ENCODE results near the gene NUP188. TPM values are rescaled to one million over a fixed set of nuclear protein-coding genes. Genes with fewer than 3 reads are reported as not detected.

NUP188 gene
- total and polyA plus RNA-seq, 2 of the 13 experiments (the other 11 are each of a cell fraction or from before 2014, with no cell fraction given): 28.0 to 38.5 TPM

DNA sequence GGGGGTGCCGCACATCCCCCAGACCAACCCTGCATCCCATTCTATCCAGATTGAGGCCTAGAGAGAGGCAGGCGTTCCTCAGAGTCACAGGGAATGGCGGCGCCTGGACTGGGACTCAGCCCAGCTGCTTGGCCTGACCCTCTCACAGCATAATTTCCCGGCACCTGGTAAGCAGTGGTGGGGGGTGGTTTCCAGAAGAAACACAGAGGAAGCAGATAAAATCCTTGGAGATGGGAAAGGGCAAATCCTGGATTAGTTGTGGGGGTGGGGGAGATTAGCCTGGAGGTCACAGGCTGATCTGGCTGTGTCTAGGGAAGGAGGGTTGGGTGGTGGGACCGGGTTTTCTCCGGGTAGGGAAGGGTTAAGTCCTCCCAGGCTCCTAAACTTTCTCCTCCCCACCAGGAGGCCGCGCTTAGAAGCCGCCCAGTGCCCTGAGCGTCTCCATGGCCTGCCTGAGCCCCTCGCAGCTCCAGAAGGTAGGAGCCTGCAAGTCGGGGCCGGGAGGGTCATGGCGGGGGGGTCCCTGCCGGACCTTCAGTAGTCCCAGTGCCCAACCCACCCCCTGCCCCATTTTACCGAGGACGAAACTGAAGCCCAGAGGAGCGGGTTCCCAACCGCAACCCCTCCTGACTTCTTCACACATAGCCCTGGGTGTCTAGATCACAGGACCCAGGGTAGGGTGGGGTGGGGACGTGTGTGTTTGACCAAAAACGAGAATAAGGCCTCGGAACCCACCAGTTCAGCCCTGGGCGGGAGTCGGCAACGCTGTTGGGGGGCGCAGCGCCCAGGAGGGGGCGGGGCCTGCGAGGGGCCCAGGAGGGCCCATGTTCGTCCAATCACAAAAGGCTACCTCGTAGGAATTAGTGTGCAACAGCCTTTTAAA, 25.4 kb upstream of the NUP188 start (continued):
- TF ChIP-seq ZSCAN29 (CRISPR knock-in tag; conservative IDR thresholded peaks at IDR 0.05) (no peak), ZNF513 (CRISPR knock-in tag; conservative IDR thresholded peaks at IDR 0.05) (no peak), ZNF160 (CRISPR knock-in tag; IDR thresholded peaks at IDR 0.05) (peak; percentile 39; the same call in 1 of the 2 replicates), RXRB (CRISPR knock-in tag; IDR thresholded peaks at IDR 0.05; ENCODE audit: borderline replicate concordance) (no peak), TEAD2 (CRISPR knock-in tag; IDR thresholded peaks at IDR 0.05) (no peak), HDAC6 (IDR thresholded peaks at IDR 0.05; ENCODE audit: low read depth, low read length) (no peak), BCLAF1 (IDR thresholded peaks at IDR 0.05) (no peak), ZNF205 (CRISPR knock-in tag; IDR thresholded peaks at IDR 0.05) (no peak), ZNF350 (CRISPR knock-in tag; IDR thresholded peaks at IDR 0.05; ENCODE audit: borderline replicate concordance, low read depth) (0 out of 2 replicates have a peak, but pooled peaks have one; percentile 33), WIZ (CRISPR knock-in tag; IDR thresholded peaks at IDR 0.05) (no peak), HNRNPLL (IDR thresholded peaks at IDR 0.05; ENCODE audit: low read depth, low read length, poor library complexity, severe bottlenecking) (peak; percentile 32), SRSF1 (optimal IDR thresholded peaks at IDR 0.05; ENCODE audit: low read depth, low read length) (peak; percentile 46), ZFP90 (CRISPR knock-in tag; IDR thresholded peaks at IDR 0.05; ENCODE audit: borderline replicate concordance) (0 out of 2 replicates have a peak, but pooled peaks have one; percentile 21), ZNF547 (CRISPR knock-in tag; IDR thresholded peaks at IDR 0.05) (no peak), ZNF136 (CRISPR knock-in tag; IDR thresholded peaks at IDR 0.05; ENCODE audit: low read depth) (no peak), ZBTB39 (CRISPR knock-in tag; IDR thresholded peaks at IDR 0.05) (no peak), KAT7 (CRISPR knock-in tag; IDR thresholded peaks at IDR 0.05; ENCODE audit: borderline replicate concordance) (0 out of 2 replicates have a peak, but pooled peaks have one; percentile 55), ZNF143 (CRISPR knock-in tag; IDR thresholded peaks at IDR 0.05) (no peak), MTERF4 (CRISPR knock-in tag; IDR thresholded peaks at IDR 0.05) (no peak)
- TF ChIP-seq, protein P1, sequence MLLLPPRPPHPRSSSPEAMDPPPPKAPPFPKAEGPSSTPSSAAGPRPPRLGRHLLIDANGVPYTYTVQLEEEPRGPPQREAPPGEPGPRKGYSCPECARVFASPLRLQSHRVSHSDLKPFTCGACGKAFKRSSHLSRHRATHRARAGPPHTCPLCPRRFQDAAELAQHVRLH (CRISPR knock-in tag; IDR thresholded peaks at IDR 0.05; ENCODE audit: borderline replicate concordance, low read depth): no peak

All from HepG2 (cell line).